SK-N-SH (cell line): Measurements from ENCODE around the gene FPR1. TPM values are rescaled to one million over a fixed set of nuclear protein-coding genes. Genes with fewer than 3 reads are reported as not detected.
A peak's percentile ranks its signal among the peaks of the same experiment; 100 is the strongest.

Source experiments
- CTCF ChIA-PET: fragments of 300-600, 350-600 bp; formaldehyde crosslinking; extraction: SDS; loops from one replicate; lab custom pipeline; 2021; lab: Yijun Ruan, JAX
- POLR2A ChIA-PET: fragments of 350-600 bp; sonication (Branson Sonifier 250); formaldehyde crosslinking; extraction: SDS; loops from one replicate; lab custom pipeline; 2020; ENCODE audit warnings: antibody characterized with exemption, inconsistent platforms; lab: Yijun Ruan, JAX
- DNase-seq: peaks from one replicate; pipeline ENCODE4 v3.0.0; 2012
- H2AFZ ChIP-seq: fragments of 200-600 bp; sonication (generic); 2 replicates; pipeline ENCODE4 v1.8.1; 2016; ENCODE audit warnings: antibody characterized with exemption, mild to moderate bottlenecking, low read depth
- H3F3A ChIP-seq: fragments of 200-600 bp; sonication (generic); replicated peaks from 2 replicates; pipeline ENCODE3; 2016; ENCODE audit warnings: antibody characterized with exemption, mild to moderate bottlenecking; ENCODE audit not compliant: insufficient read depth
- H3K27ac ChIP-seq, 2 experiments: fragments of 200-500 bp in 1 of 2; fragments of 200-600 bp in 1 of 2; sonication (Bioruptor generic) in 1 of 2; sonication (generic), shearing (Covaris generic) in 1 of 2; 2 replicates each; pipeline versions ENCODE4 v1.5.1 to v1.6.1; 2014 to 2016; ENCODE audit warnings: low read depth in 2 of 2, inconsistent platforms in 1 of 2, low read length in 1 of 2, mild to moderate bottlenecking in 1 of 2, mixed read lengths in 1 of 2
- H3K27me3 ChIP-seq: fragments of 200-600 bp; sonication (generic), shearing (Covaris generic); 2 replicates; pipeline ENCODE4 v1.6.1; 2016; ENCODE audit warnings: mixed run types; ENCODE audit not compliant: insufficient read depth
- H3K36me3 ChIP-seq, 2 experiments: fragments of 200-500 bp in 1 of 2; fragments of 200-600 bp in 1 of 2; sonication (Bioruptor generic) in 1 of 2; sonication (generic) in 1 of 2; replicated peaks in 1 of 2; 2 replicates each; pipeline versions ENCODE3 to v1.5.1; 2014 to 2016; ENCODE audit warnings: low read length in 1 of 2, mild to moderate bottlenecking in 1 of 2; ENCODE audit not compliant: insufficient read depth in 2 of 2, control insufficient read depth in 1 of 2
- H3K4me1 ChIP-seq, 2 experiments: fragments of 200-500 bp in 1 of 2; fragments of 200-600 bp in 1 of 2; sonication (Bioruptor generic) in 1 of 2; sonication (generic), shearing (Covaris generic) in 1 of 2; 2 replicates each; pipeline versions ENCODE4 v1.5.1 to v1.6.1; 2014 to 2016; ENCODE audit warnings: low read depth in 1 of 2, low read length in 1 of 2, mixed run types in 1 of 2; ENCODE audit not compliant: insufficient read depth in 2 of 2, control insufficient read depth in 1 of 2
- H3K4me2 ChIP-seq: fragments of 200-600 bp; sonication (generic), shearing (Covaris generic); 2 replicates; pipeline ENCODE4 v1.6.1; 2017; ENCODE audit warnings: mixed run types
- H3K4me3 ChIP-seq, 2 experiments: fragments of 200-500 bp in 1 of 2; fragments of 200-600 bp in 1 of 2; sonication (Bioruptor generic) in 1 of 2; sonication (generic), shearing (Covaris generic) in 1 of 2; 2 replicates each; pipeline versions ENCODE4 v1.5.1 to v1.8.1; 2014 to 2016; ENCODE audit warnings: low read depth in 2 of 2, inconsistent platforms in 1 of 2, low read length in 1 of 2, mild to moderate bottlenecking in 1 of 2, mixed read lengths in 1 of 2, moderate library complexity in 1 of 2
- H3K79me2 ChIP-seq: fragments of 200-600 bp; sonication (generic); 2 replicates; pipeline ENCODE4 v1.8.1; 2017; ENCODE audit warnings: mild to moderate bottlenecking; ENCODE audit not compliant: insufficient read depth
- H3K9ac ChIP-seq: fragments of 200-600 bp; sonication (generic); 2 replicates; pipeline ENCODE4 v1.6.1; 2017; ENCODE audit warnings: mixed run types
- H3K9me2 ChIP-seq: fragments of 200-600 bp; sonication (generic); 2 replicates; pipeline ENCODE4 v1.6.1; 2017; ENCODE audit warnings: mixed run types
- H3K9me3 ChIP-seq: fragments of 200-600 bp; sonication (generic); 2 replicates; pipeline ENCODE4 v1.6.1; 2017; ENCODE audit warnings: mixed run types, mild to moderate bottlenecking, moderate library complexity
- H4K20me1 ChIP-seq: fragments of 200-600 bp; sonication (generic); 2 replicates; pipeline ENCODE4 v1.6.1; 2017; ENCODE audit warnings: mild to moderate bottlenecking, mixed run types; ENCODE audit not compliant: insufficient read depth
- CHD2 ChIP-seq: fragments of 150-350 bp; IDR thresholded peaks from 2 replicates; pipeline ENCODE4 v1.6.1; 2018; ENCODE audit warnings: low read length; ENCODE audit not compliant: partially characterized antibody
- CTCF ChIP-seq: fragments of 200-600 bp; sonication (generic); IDR thresholded peaks from 2 replicates; pipeline ENCODE4 v1.6.1; 2017; ENCODE audit warnings: antibody characterized with exemption, mild to moderate bottlenecking, moderate library complexity
- ELF1 ChIP-seq: IDR thresholded peaks from 2 replicates; pipeline ENCODE4 v1.4.0; 2012
- EP300 ChIP-seq, 2 experiments: IDR thresholded peaks; 2 replicates each; pipeline versions ENCODE4 v1.4.0 to v1.6.1; 2012; ENCODE audit warnings: borderline replicate concordance in 1 of 2, low read depth in 1 of 2, low read length in 1 of 2
- FOSL2 ChIP-seq: IDR thresholded peaks from 2 replicates; pipeline ENCODE4 v1.4.0; 2012; ENCODE audit warnings: low read depth, mild to moderate bottlenecking, moderate library complexity, borderline replicate concordance
- FOXM1 ChIP-seq: IDR thresholded peaks from 2 replicates; pipeline ENCODE4 v1.4.0; 2012; ENCODE audit warnings: low read depth, mild to moderate bottlenecking
- GABPA ChIP-seq: IDR thresholded peaks from 2 replicates; pipeline ENCODE4 v1.4.0; 2012; ENCODE audit warnings: low read depth, mild to moderate bottlenecking
- GATA2 ChIP-seq: sonication (generic); formaldehyde crosslinking; IDR thresholded peaks from 2 replicates; pipeline ENCODE4 v1.5.0; 2020; ENCODE audit warnings: mild to moderate bottlenecking, missing genetic modification reagents
- IRF3 ChIP-seq: fragments of 150-350 bp; IDR thresholded peaks from 2 replicates; pipeline ENCODE4 v1.6.1; 2016; ENCODE audit warnings: mild to moderate bottlenecking, low read depth, low read length
- JUND ChIP-seq: IDR thresholded peaks from 2 replicates; pipeline ENCODE4 v1.4.0; 2012
- NFIC ChIP-seq: IDR thresholded peaks from 2 replicates; pipeline ENCODE4 v1.4.0; 2012; ENCODE audit warnings: borderline replicate concordance
- POLR2AphosphoS5 ChIP-seq: IDR thresholded peaks from 2 replicates; pipeline ENCODE4 v1.6.1; 2012; ENCODE audit warnings: low read depth, low read length
- RAD21 ChIP-seq: IDR thresholded peaks from 2 replicates; pipeline ENCODE4 v1.6.1; 2012; ENCODE audit warnings: mild to moderate bottlenecking, low read length
- RFX5 ChIP-seq: IDR thresholded peaks from 2 replicates; pipeline ENCODE4 v1.6.1; 2012; ENCODE audit warnings: mild to moderate bottlenecking, improper control_type of control experiment, low read length
- RXRA ChIP-seq: IDR thresholded peaks from 2 replicates; pipeline ENCODE4 v1.4.0; 2012; ENCODE audit warnings: low read depth, mild to moderate bottlenecking, borderline replicate concordance
- TAF1 ChIP-seq: IDR thresholded peaks from 2 replicates; pipeline ENCODE4 v1.6.1; 2012; ENCODE audit warnings: low read depth, mild to moderate bottlenecking, low read length, moderate library complexity, borderline replicate concordance
- TEAD4 ChIP-seq: IDR thresholded peaks from 2 replicates; pipeline ENCODE4 v1.4.0; 2012; ENCODE audit warnings: mild to moderate bottlenecking, borderline replicate concordance; ENCODE audit not compliant: insufficient read depth
- USF1 ChIP-seq: IDR thresholded peaks from 2 replicates; pipeline ENCODE4 v1.4.0; 2012; ENCODE audit warnings: low read depth, borderline replicate concordance
- YY1 ChIP-seq: IDR thresholded peaks from 2 replicates; pipeline ENCODE4 v1.4.0; 2012; ENCODE audit warnings: low read depth, mild to moderate bottlenecking
- WGBS: methylation state at CpG from one replicate; pipeline ENCODE4 v1.1.6; 2017; ENCODE audit warnings: low lambda C conversion rate; 5-methylcytosine and 5-hydroxymethylcytosine counted together
- polyA plus RNA-seq, 3 experiments: library from polyadenylated mRNA; depleted of rRNA; stranded (reverse); fragments of >200 nt; gene quantifications; 2 replicates each; pipeline ENCODE4 v1.2.3, GENCODE V29; 2012
- TF ChIP-seq, protein P1 (sequence below): IDR thresholded peaks from 2 replicates; pipeline ENCODE4 v1.4.0; 2012; ENCODE audit warnings: low read depth, borderline replicate concordance
- TF ChIP-seq, protein P2 (sequence below): IDR thresholded peaks from 2 replicates; pipeline ENCODE4 v1.6.1; 2012; ENCODE audit warnings: mild to moderate bottlenecking, low read depth, low read length, moderate library complexity

The FPR1 gene
- polyA plus RNA-seq, 1 of the 3 experiments (the other 2 are of a cell fraction): not detected

DNA sequence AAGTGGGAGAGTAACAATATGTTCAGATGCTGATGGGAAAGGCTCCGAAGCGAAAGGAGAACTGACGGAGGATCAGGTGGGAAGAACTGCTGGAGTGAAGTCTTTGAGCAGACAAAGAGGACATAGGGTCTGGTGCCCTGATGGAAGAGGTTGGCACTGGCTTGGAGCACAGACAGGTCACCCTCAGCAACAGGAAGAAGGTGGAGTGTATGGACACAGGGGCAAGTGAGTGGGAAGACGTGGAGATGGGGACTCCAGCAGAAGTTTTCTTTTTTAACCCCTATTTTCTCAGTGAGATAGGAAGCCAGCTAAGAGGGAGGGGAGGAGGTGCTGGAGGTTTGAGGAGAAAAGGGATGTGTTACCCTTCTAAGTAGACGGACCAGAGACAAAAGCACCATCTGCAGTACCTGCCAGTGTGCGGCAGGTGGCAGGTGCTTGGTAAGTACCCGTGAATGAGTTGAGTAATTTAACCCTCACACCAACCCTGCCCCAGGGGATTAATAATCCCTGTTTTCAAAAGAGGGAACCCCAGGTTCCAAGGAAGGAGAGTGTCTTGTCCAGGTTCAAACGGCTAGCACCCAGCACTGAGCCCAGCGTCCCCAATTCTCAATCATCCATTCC lies 39.1 kb downstream of the FPR1 start (continued):
- no peak for TF ChIP-seq CHD2
- TF ChIP-seq, protein P1, sequence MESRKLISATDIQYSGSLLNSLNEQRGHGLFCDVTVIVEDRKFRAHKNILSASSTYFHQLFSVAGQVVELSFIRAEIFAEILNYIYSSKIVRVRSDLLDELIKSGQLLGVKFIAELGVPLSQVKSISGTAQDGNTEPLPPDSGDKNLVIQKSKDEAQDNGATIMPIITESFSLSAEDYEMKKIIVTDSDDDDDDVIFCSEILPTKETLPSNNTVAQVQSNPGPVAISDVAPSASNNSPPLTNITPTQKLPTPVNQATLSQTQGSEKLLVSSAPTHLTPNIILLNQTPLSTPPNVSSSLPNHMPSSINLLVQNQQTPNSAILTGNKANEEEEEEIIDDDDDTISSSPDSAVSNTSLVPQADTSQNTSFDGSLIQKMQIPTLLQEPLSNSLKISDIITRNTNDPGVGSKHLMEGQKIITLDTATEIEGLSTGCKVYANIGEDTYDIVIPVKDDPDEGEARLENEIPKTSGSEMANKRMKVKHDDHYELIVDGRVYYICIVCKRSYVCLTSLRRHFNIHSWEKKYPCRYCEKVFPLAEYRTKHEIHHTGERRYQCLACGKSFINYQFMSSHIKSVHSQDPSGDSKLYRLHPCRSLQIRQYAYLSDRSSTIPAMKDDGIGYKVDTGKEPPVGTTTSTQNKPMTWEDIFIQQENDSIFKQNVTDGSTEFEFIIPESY: no peak
- TF ChIP-seq JUND: no peak
- no peak for TF ChIP-seq GABPA
- no peak for TF ChIP-seq IRF3
- TF ChIP-seq NFIC: no peak
- no peak for TF ChIP-seq RXRA
- TF ChIP-seq GATA2 (CRISPR knock-in tag): no peak
- TF ChIP-seq EP300 (IDR thresholded peaks at IDR 0.05; ENCODE audit: borderline replicate concordance in 1 of 2, low read depth in 1 of 2, low read length in 1 of 2): no peak
- peak; percentile 62 for TF ChIP-seq CTCF
- TF ChIP-seq ELF1: no peak
- no peak for TF ChIP-seq FOXM1
- TF ChIP-seq FOSL2: no peak
- no peak for TF ChIP-seq TEAD4
- TF ChIP-seq YY1: no peak

DNA sequence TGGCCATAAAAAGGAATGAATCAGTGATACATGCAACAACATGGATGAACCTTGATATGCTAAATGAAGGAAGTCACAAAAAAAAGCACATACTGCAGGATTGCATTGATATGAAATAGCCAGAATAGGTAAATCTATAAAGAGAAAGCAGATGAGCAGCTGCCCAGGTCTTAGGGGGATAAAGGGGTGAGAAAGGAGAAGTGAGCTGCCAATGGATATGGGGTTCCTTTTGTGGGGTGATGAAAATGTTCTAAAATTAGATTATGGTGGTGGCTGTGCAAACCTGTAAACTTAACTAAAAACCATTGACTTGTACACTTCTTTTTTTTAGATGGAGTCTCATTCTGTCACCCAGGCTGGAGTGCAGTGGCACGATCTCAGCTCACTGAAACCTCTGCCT lies 40.0 kb downstream of the FPR1 start:
- Histone ChIP-seq H3K4me2 (no peak overlapping the region), H3K9ac (no peak overlapping the region), H4K20me1 (no peaks in the 10 kb centered on the region), H2AFZ (no peak overlapping the region), H3K9me3 (no peaks in the 10 kb centered on the region), H3K4me1 (no peaks in the 10 kb centered on the region), H3K4me3 (no peak overlapping the region), H3K27me3 (peaks cover 3% of the 10 kb centered on the region; the same call in 1 of the 2 replicates), H3F3A (peaks cover 38% of the 10 kb centered on the region), H3K27ac (no peak overlapping the region), H3K9me2 (no peaks in the 10 kb centered on the region), H3K36me3 (peaks cover 2 to 19% of the 10 kb centered on the region in 2 experiments), H3K79me2 (no peaks in the 10 kb centered on the region)
- POLR2A ChIA-PET: no interaction called here
- CTCF ChIA-PET: interaction anchor here (1.3 kb wide), 1 partner anchor 8 kb away, joined by 5 read pairs; no protein-coding TSS in a partner anchor
- 56% methylated on average over 1 of the region's 1 CpG for WGBS
- DNase-seq: no peak
- TF ChIP-seq RXRA (no peak), POLR2AphosphoS5 (no peak), FOXM1 (no peak), EP300 (IDR thresholded peaks at IDR 0.05; ENCODE audit: borderline replicate concordance in 1 of 2, low read depth in 1 of 2, low read length in 1 of 2) (no peak), IRF3 (no peak), USF1 (no peak), TAF1 (no peak), JUND (no peak), RAD21 (no peak), RFX5 (no peak)
- TF ChIP-seq, protein P2, sequence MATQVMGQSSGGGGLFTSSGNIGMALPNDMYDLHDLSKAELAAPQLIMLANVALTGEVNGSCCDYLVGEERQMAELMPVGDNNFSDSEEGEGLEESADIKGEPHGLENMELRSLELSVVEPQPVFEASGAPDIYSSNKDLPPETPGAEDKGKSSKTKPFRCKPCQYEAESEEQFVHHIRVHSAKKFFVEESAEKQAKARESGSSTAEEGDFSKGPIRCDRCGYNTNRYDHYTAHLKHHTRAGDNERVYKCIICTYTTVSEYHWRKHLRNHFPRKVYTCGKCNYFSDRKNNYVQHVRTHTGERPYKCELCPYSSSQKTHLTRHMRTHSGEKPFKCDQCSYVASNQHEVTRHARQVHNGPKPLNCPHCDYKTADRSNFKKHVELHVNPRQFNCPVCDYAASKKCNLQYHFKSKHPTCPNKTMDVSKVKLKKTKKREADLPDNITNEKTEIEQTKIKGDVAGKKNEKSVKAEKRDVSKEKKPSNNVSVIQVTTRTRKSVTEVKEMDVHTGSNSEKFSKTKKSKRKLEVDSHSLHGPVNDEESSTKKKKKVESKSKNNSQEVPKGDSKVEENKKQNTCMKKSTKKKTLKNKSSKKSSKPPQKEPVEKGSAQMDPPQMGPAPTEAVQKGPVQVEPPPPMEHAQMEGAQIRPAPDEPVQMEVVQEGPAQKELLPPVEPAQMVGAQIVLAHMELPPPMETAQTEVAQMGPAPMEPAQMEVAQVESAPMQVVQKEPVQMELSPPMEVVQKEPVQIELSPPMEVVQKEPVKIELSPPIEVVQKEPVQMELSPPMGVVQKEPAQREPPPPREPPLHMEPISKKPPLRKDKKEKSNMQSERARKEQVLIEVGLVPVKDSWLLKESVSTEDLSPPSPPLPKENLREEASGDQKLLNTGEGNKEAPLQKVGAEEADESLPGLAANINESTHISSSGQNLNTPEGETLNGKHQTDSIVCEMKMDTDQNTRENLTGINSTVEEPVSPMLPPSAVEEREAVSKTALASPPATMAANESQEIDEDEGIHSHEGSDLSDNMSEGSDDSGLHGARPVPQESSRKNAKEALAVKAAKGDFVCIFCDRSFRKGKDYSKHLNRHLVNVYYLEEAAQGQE: no peak
